Measurements from ENCODE around the gene EBF4.
"Not testable (repeated sequence)": the region's sequence is repeated elsewhere in the genome, so short reads cannot be mapped to it uniquely, and the experiment has no call there.

EBF4 gene

DNA sequence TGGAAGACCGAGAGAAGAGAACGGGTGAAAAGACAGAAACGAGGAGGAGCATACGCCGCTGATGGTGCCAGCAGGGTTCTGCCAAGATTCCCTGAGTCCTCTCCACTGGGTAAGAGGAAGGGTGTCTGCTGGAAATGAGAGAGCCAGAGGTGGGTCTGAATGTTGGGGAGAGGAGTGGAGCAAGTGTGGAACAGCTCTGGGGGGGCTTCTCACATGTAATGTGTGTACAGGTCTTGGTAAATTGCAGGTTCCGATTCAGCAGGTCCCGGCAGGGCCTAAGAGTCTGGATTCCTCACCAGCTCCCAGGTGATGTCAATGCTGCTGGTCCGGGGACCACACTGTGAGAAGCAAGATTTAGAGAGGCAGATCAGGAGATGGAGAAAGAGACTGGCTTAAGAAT lies 1.5 kb upstream of the EBF4 start:
- no peak for ATAC-seq
- Mint-ChIP-seq H3K36me3 (ENCODE audit: low read depth) (peaks cover 1% of the 10 kb centered on the region), H3K9me3 (no peaks in the 10 kb centered on the region), H3K4me3 (peak overlapping the region; percentile 84), H3K4me1 (peaks cover 25% of the 10 kb centered on the region), H3K27me3 (peaks cover 43% of the 10 kb centered on the region), H3K27ac (no peak overlapping the region)
- no peak for DNase-seq

DNA sequence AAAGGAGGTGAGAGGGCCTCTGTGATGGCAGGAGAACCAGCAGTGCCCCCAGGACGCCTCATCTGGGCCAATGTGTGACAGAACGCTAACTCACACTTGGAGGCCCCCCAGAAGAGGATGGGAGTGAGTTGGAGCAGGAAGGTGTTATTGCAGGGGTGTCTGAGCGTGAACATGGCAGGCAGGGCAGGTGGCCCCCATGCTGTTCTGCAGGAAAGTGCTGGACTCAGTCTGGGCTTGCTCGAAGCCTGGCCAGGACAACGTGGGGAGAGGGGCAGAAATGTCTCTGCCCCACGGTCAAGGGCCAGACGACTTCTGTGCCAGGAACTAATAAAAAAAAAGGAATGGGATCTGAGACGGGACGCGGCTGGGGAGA lies 931 bp upstream of the EBF4 start:
- no peak for ATAC-seq
- Mint-ChIP-seq H3K36me3 (ENCODE audit: low read depth) (peaks cover 1% of the 10 kb centered on the region), H3K27ac (peak overlapping the region; percentile 72), H3K9me3 (no peaks in the 10 kb centered on the region), H3K4me3 (peak overlapping the region; percentile 84), H3K4me1 (peaks cover 25% of the 10 kb centered on the region), H3K27me3 (peaks cover 46% of the 10 kb centered on the region)
- DNase-seq = no peak

DNA sequence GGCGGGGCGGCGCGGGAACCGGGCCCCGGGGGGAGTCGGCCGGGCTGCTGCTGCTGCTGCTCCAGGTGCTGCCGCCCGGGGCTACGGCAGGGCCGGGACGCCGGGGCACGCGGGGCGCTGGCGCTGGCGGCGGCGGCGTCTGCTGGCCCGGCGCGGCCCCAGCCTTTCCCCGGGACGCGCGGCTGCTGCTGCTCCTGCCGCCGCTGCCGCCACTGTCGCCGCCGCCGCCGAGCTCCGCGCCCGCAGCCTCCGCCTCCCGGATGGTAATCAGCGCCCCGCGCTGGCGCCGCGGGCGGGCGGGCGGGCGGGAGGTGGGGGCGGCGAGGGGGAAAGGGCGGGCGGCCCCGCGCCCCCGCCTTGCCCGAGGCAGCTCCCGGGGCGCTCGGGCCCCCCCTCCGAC lies 306 bp downstream of the EBF4 start:
- no peak for DNase-seq
- ATAC-seq = no peak
- Mint-ChIP-seq H3K4me3 (no peak overlapping the region), H3K36me3 (ENCODE audit: low read depth) (peaks cover 1% of the 10 kb centered on the region), H3K27ac (no peak overlapping the region), H3K4me1 (peaks cover 21% of the 10 kb centered on the region), H3K9me3 (no peaks in the 10 kb centered on the region), H3K27me3 (peaks cover 46% of the 10 kb centered on the region)

DNA sequence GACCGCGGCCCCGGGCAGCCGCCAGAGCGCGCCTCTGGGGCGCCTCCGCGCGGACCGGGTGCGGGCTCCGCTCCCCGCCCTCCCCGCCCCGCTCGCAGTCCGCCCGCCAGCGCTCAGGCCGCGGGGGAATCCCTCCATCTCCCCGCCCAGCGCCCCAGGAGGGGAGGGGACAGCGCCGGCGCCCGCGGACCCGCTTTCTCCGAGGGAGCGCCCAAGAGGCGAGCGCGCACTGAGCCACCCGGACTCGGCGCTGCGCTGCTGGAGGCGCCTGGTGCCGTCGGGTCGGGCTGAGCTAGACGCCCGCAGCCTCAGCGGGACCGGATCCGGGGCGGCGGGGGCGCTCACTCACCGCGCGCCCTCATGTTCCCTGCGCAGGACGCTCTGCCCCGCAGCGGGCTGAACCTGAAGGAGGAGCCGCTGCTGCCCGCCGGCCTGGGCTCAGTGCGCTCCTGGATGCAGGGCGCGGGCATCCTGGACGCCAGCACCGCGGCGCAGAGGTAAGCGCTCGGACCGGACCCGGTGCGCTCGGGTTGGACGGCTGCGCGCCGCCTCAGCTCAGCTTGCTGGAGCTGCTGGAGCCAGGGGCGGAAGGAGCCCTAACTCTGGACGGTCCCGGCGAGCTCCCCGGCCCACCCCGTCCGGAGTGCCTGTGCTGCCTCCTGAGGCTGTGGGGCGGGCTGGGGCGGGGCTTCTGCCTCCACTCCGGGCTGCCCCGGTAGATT lies 867 bp downstream of the EBF4 start:
- peak; percentile 50 for DNase-seq
- Mint-ChIP-seq H3K36me3 (ENCODE audit: low read depth) (peaks cover 1% of the 10 kb centered on the region), H3K4me1 (peaks cover 15% of the 10 kb centered on the region), H3K9me3 (no peaks in the 10 kb centered on the region), H3K4me3 (no peak overlapping the region), H3K27me3 (peaks cover 46% of the 10 kb centered on the region), H3K27ac (no peak overlapping the region)
- ATAC-seq = peak; percentile 50

DNA sequence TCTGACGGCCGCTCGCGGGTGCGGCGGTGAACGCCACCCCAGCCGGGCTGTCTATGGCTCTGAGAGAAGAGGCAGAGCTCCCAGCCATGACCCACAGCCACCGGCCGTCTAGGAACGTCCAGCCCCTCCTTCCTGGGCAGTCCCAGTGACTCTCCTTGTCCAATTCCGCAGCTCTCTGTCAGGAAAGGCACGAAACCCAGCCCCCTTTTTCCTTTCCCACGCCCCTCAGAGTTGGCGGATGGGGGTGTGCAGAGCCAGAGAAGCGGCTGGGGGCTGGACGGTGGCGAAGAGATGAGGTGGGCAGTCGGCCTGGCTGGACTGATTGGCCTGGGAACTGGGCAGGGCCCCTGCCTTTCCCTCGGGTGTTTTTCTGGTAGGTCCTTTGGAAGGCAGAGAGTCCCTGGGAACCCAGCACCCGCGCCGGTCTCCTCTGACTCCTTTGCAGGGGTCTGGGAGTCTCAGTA lies 1.5 kb downstream of the EBF4 start:
- H3K4me3 Mint-ChIP-seq = no peak overlapping the region
- no peak for DNase-seq
- no peak overlapping the region for H3K27ac Mint-ChIP-seq
- peaks cover 1% of the 10 kb centered on the region for H3K36me3 Mint-ChIP-seq (ENCODE audit: low read depth)
- H3K4me1 Mint-ChIP-seq = peaks cover 14% of the 10 kb centered on the region
- ATAC-seq = no peak
- H3K27me3 Mint-ChIP-seq = peaks cover 46% of the 10 kb centered on the region
- H3K9me3 Mint-ChIP-seq = no peaks in the 10 kb centered on the region

DNA sequence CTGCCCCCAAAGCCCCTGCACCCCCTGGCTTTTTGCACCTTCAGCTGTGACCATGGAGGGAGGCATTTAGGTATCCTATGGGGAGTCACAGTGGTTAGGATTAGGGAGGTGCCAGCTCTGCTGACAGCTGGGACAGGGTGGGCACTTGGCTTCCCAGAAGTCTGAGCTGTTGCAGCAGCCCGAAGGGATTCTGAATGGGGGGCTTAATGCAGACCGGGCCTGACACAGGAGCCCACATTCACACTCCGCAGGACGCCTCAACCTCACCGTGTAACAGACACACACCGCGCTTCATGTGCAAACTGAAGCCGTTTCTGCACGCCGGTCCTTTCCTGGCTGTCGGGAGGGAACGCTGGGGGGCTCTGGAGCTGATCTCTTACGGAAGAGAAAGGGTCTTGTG lies 1.9 kb downstream of the EBF4 start:
- Mint-ChIP-seq H3K27ac (no peak overlapping the region), H3K4me3 (no peak overlapping the region), H3K4me1 (peaks cover 14% of the 10 kb centered on the region), H3K27me3 (peaks cover 46% of the 10 kb centered on the region), H3K36me3 (ENCODE audit: low read depth) (peaks cover 1% of the 10 kb centered on the region), H3K9me3 (no peaks in the 10 kb centered on the region)
- ATAC-seq (no peak), DNase-seq (no peak)

DNA sequence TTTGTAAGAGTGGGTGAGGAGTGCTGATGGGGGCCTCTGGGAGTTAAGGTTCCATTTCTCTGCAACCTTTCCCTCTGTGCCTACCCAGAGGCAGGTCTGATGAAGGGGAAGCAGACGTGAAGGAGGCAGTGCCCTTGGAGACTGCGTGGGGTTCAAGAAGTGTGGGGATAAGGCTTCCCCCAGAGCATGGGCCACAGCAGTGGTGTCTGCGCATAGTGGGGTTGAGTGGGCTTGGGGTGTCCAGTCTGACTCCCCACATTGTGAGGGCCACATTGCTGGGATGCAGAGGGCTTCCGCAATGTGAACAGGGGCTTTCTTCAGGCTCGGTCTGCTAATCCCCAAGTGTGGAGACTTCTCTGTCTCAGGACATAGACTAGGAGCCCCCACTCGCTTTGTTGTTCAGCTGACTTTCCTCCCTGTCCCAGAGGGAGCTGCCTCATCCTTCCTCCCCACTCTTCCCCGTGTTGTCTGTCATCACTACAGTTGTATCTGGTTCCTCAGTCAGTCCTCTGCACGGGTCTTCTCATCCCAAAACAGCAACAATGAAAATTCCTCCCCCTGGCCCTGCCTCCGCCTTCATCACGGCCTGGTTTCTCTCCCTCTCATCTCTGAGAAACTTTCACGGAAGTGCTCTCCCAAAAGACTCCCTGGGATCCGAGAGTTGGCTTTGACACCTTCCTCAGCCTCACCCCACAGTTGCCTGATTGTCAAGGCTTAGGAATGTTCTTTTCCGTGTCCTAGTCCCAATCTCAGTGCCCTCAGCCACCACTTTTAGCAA lies 2.8 kb downstream of the EBF4 start:
- ATAC-seq = no peak
- peaks cover 14% of the 10 kb centered on the region for H3K4me1 Mint-ChIP-seq
- H3K36me3 Mint-ChIP-seq (ENCODE audit: low read depth) = peaks cover 1% of the 10 kb centered on the region
- H3K27ac Mint-ChIP-seq = no peak overlapping the region
- no peak for DNase-seq
- H3K9me3 Mint-ChIP-seq = no peaks in the 10 kb centered on the region
- peaks cover 40% of the 10 kb centered on the region for H3K27me3 Mint-ChIP-seq
- H3K4me3 Mint-ChIP-seq = no peak overlapping the region

DNA sequence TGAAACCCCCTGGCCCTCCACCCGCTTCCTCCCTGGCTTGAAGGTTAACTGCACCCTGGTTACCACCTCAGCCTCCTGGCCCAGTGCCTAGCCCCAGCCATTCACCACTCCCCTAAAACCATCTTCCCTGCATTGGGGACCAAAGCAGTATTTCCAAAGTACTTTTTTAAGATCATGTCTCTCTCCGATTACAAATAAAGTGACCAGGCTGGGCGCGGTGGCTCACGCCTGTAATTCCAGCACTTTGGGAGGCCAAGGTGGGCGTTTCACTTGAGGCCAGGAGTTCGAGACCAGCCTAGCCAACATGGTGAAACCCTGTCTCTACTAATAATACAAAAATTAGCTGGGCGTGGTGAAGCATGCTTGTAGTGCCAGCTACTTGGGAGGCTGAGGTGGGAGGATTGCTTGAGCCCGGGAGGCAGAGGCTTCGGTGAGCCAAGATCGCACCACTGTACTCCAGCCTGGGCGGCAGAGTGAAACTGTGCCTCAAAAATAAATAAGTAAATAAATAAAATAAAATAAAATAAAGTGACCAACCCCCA lies 3.5 kb downstream of the EBF4 start:
- DNase-seq; H3K9me3 Mint-ChIP-seq; H3K27ac Mint-ChIP-seq; ATAC-seq; H3K4me3 Mint-ChIP-seq; H3K36me3 Mint-ChIP-seq (ENCODE audit: low read depth): not testable (repeated sequence)
- Mint-ChIP-seq H3K4me1 (peaks cover 12% of the 10 kb centered on the region), H3K27me3 (peaks cover 35% of the 10 kb centered on the region)

DNA sequence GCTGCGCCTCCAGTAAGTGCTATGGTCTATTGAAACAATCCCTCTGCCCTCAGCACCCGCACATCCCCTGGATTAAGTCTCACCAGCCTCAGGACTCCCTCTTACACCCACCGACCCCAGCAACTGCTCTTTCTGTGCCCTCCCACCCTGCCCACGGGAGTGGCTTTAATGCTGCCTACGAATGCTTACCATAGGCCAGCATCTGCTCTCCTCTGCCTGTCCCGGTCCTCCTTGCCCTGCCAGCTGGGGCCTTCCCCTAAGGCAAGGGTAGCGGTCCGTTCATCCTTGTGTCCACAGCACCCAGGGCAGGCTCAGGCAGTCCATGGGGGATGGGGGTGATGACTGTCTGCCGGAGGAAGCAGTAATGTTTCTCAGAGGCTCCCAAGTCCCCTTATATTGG lies 4.1 kb downstream of the EBF4 start:
- no peak overlapping the region for H3K27ac Mint-ChIP-seq
- no peaks in the 10 kb centered on the region for H3K9me3 Mint-ChIP-seq
- peaks cover 7% of the 10 kb centered on the region for H3K4me1 Mint-ChIP-seq
- no peak for ATAC-seq
- H3K36me3 Mint-ChIP-seq (ENCODE audit: low read depth) = peaks cover 1% of the 10 kb centered on the region
- peaks cover 29% of the 10 kb centered on the region for H3K27me3 Mint-ChIP-seq
- H3K4me3 Mint-ChIP-seq = no peak overlapping the region
- DNase-seq = no peak

DNA sequence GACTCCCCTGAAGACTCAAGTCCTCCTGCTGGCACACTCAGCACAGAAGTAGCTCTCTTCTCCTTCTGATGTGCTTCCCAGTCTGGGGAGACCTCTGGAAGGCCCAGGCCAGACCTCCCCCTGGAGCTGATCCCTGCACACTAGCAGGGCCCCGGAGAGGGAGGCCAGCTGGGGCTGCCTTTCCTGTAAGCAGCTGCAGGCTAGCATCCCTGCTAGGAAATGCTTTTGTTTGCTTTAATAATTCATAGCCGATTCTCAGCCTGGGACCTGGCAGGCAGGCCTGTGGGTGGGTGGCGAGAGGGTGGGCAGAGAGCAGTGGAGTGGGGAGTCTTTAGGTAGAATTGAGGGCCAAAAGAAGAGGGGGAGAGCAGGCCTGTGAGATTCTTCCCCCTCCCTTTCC lies 5.2 kb downstream of the EBF4 start:
- H3K4me1 Mint-ChIP-seq = peaks cover 2% of the 10 kb centered on the region
- ATAC-seq (no peak), DNase-seq (no peak)
- H3K27me3 Mint-ChIP-seq = peaks cover 23% of the 10 kb centered on the region
- H3K36me3 Mint-ChIP-seq (ENCODE audit: low read depth) = no peaks in the 10 kb centered on the region
- H3K4me3 Mint-ChIP-seq = no peak overlapping the region
- no peak overlapping the region for H3K27ac Mint-ChIP-seq
- no peaks in the 10 kb centered on the region for H3K9me3 Mint-ChIP-seq

DNA sequence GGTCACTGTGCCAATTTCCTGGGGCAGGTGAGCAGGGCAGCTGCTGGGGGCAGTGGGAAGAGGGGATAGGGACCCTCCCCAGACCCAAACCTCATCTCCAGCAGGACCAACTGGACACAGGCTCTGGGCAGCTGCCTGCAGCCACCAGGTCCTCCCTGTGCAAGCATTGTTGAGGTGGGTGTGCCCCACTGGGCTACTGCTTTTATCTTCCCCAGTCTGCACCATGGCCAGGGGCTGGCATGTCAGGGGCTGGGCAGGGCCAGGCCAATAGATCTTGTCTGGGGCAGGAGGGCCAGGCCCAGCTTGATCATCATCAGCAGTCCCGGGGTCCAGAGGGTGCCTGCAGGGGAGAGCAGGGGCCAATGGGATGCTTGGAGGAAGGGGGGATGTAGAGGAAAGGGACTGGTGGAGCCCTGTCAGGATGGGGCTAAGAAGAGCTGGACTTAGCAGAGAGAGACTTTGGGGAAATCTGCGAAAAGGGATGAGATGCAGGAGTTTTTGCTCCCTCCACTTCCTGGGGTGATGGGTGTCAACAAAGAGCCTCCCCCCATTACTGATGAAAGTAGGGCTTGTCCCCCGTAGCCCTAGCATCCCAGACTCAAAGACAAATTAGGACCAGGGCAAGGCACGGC lies 5.7 kb downstream of the EBF4 start:
- DNase-seq (no peak), ATAC-seq (no peak)
- no peak overlapping the region for H3K27ac Mint-ChIP-seq
- no peak overlapping the region for H3K4me3 Mint-ChIP-seq
- no peaks in the 10 kb centered on the region for H3K36me3 Mint-ChIP-seq (ENCODE audit: low read depth)
- H3K9me3 Mint-ChIP-seq = no peaks in the 10 kb centered on the region
- H3K4me1 Mint-ChIP-seq = peaks cover 2% of the 10 kb centered on the region
- H3K27me3 Mint-ChIP-seq = peaks cover 23% of the 10 kb centered on the region

DNA sequence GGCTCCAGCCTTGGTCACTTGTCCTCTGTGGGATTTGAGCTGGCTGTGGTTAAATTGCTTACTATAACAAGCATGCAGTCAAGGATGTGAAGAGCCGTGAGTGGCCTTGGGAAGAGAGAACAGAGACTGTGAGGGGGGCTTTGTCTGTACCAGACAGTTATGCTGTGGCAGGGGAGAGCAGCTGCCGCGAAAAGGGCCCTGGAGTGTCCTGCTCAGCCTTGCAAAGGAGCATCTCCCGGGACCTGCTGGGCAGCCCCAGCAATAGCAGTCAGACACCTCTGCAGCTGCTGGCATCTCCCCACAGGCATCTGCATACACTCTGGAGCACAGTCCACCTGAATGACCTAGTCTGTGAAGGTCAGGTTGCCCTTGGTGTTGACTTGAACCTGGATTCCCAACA lies 6.3 kb downstream of the EBF4 start:
- H3K4me3 Mint-ChIP-seq = no peak overlapping the region
- H3K9me3 Mint-ChIP-seq = no peaks in the 10 kb centered on the region
- H3K27ac Mint-ChIP-seq = no peak overlapping the region
- ATAC-seq (no peak), DNase-seq (no peak)
- peaks cover 2% of the 10 kb centered on the region for H3K4me1 Mint-ChIP-seq
- peaks cover 22% of the 10 kb centered on the region for H3K27me3 Mint-ChIP-seq
- no peaks in the 10 kb centered on the region for H3K36me3 Mint-ChIP-seq (ENCODE audit: low read depth)

DNA sequence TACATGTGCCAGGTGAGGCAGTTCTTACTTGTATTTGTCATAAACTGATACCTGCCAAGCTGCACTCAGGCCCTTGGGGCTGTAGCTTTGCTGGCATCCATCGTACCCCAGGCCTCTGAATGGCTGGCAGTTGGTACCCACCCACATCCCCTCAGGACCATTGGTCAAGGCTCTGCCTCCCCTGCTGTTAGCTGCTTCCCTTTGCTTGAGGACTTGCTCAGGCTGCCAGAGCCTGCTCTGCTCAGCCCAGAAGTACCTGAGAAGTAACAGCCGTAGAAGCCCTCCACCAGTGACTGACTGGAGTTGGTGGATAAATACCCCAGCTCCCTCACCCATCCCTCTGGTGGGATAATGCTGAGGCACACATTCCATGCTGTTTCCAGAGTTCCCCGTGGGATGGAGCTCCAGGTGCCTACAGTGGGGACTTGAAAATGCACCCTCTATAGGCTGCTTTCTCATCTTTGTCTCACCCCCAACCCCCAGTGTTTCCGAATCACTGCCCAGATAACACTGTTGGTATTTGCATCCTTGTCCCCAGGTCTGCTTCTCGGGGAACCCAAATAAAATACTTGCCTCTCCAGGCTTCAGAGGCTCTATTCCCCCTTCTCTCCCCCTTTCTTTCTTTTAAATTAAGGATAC lies 7.3 kb downstream of the EBF4 start:
- Mint-ChIP-seq H3K4me3 (no peak overlapping the region), H3K4me1 (peaks cover 1% of the 10 kb centered on the region), H3K36me3 (ENCODE audit: low read depth) (no peaks in the 10 kb centered on the region), H3K9me3 (no peaks in the 10 kb centered on the region), H3K27me3 (peaks cover 12% of the 10 kb centered on the region), H3K27ac (no peak overlapping the region)
- DNase-seq (no peak), ATAC-seq (no peak)

DNA sequence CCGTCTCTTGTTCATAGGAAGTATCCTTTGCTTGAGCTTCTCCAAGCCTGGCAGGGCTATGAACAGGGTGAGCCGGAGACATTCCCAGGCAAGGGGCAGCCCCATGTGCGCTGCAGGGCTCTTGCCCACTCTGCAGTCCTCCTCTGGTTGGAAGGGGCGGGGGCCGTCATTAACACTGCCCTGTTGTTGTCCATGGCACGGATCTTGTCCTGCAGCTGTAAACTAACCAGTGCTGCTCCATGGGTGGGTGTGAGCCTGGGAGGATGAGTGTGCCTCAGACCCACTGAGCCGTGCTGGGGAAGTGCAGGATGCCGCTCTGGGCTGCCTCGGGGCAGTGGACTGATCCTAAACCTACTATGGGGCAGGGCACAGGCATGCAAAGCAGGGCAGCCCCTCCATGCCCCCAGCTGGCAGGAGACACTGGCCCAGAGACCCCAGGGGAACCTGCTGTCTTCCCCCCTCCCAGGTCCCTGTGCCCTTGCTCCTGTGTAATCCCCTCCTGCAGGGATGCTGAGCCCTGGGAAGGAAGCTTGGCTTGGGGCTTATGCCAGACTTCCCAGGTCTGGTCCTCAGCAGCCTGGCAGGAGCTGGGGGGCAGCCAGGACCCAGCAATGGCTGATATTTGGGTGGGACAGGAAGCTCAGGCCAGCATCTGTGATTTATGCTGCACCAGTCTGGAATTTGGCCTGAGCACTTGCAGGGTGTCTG lies 8.5 kb downstream of the EBF4 start:
- H3K9me3 Mint-ChIP-seq = no peaks in the 10 kb centered on the region
- H3K4me1 Mint-ChIP-seq = no peaks in the 10 kb centered on the region
- no peak overlapping the region for H3K4me3 Mint-ChIP-seq
- H3K36me3 Mint-ChIP-seq (ENCODE audit: low read depth) = no peaks in the 10 kb centered on the region
- H3K27ac Mint-ChIP-seq = no peak overlapping the region
- ATAC-seq = no peak
- DNase-seq = no peak
- peaks cover 3% of the 10 kb centered on the region for H3K27me3 Mint-ChIP-seq
